ENCODE data around the gene KLF6. TPM values are rescaled to one million over a fixed set of nuclear protein-coding genes. Genes with fewer than 3 reads are reported as not detected.

The KLF6 gene
- total RNA-seq, 1 donor from 2014 or later: 273 TPM

DNA sequence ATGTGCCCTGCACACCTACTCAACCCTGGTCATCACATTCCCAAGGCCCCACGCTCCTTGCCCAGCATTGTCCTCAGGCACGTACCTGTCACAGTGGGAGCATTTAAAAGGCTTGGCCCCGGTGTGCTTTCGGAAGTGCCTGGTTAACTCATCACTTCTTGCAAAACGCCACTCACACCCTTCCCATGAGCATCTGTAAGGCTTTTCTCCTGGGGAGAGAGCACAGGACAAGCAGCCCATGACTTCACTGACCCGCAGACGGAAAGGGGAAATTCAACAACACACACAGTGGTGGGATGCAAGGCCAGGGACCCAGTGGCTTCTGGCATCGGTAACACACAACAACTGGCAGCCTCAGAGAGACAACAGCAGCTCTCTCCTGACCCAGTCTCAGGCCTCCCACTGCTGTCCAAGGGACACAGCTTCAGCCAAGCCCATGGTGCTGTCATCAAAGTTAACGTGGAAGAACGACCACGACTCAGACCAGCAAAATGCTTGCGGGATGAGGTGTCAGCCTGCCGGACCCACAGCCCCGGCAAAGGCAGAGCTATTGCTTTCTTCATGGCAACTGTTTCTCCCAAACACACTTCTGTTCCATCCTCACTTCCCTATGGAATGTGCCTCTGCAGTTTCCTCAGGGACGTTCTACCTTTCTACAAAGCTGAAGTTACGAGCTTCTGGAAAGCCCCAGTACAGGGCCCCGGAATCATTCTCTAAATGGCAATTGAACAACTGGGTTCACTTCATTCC lies 4.8 kb downstream of the KLF6 start:
- no peak for DNase-seq (ENCODE audit: low spot score)
- ATAC-seq: no peak
- intact Hi-C loops (cut with DNase I): loop anchor here (5.0 kb wide), 2 partner anchors 313 to 877 kb away; no protein-coding TSS in a partner anchor

DNA sequence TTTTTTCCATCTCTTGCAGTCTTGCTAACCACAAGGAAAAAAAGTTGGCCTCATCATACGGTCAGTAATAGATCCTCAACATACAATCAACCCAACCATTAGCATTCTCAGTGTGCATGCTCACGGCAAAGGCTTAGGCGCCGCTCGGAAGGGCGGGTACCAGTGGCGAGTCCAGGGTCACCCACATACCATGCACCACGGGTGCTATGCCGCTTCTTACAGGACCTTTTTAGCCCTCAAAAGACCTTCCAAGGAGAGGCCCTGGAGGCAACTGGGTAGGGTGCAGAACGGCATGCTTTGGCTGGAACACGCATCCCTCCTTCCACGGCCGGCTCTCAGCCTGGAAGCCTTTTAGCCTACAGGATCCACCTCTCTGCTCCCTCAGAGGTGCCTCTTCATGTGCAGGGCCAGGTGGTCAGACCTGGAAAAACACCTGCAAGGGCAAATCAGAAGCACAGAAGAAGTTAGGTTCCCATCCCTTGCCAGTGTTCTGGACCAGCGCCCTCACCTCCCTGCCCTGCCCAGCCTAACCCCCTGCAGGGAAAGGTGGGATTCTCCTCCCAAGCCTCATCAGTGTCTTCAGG lies 5.8 kb downstream of the KLF6 start:
- ATAC-seq (no peak), DNase-seq (ENCODE audit: low spot score) (no peak)
- intact Hi-C loops (cut with DNase I): loop anchor here (10.0 kb wide), 1 partner anchor 534 kb away; no protein-coding TSS in a partner anchor

DNA sequence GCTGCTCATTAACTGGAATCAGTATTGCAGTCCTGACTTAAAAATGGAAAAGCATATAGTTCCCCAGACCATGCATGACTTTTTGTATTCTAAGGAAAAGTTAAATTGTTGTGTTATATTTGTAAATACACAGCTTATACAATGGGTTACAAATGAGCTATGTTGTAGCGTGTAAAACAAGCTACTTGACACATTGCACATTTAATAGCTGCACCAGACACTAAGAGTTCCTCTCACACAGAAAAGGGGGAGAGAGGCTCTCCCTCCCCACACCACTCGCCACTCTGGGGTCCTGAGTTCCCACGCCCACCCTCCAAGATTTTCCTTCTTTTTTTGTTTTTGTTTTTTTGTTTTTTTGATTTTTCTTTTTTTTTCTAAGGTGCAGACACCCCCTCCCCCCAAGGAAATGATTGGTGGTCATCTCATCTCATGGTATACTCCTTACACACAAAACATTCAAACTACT lies 6.3 kb downstream of the KLF6 start:
- intact Hi-C loops (cut with DNase I): loop anchor here (10.0 kb wide), 1 partner anchor 534 kb away; no protein-coding TSS in a partner anchor
- DNase-seq (ENCODE audit: low spot score): no peak
- no peak for ATAC-seq

DNA sequence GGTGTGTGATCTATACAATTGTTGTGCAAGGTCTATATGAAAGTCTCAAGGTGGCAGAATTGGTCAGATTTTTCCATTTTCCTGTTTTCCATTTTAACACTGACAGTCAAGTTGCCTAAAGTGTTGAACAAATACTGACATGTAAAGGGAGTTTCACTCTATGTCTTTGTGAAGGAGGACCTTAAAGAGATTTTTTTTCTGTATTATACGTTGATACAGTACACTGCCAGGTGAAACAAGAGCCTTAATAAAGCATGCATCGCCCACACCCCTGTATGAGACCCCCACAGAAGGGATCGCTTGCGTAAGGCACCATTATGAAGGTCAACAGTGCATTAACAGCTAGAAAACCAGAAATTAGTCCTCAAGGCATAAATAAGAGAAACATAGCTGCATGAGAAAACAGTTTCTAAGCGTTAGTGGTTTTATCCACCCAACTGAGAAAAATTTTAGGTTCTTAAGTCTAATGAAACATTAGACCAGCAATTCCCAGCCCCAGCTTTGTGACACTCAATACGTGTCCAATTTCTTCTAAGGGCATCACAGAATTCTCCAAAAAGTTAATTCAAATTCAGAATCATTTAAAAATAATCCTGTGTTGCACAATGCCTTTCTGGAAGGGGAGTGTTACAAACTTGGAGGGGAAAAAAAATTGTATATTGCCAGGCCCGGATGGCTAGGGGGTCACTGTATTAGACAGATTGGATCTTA lies 6.9 kb downstream of the KLF6 start:
- ATAC-seq: no peak
- DNase-seq (ENCODE audit: low spot score): no peak
- intact Hi-C loops (cut with DNase I): loop anchor here (10.0 kb wide), 1 partner anchor 533 kb away; no protein-coding TSS in a partner anchor

DNA sequence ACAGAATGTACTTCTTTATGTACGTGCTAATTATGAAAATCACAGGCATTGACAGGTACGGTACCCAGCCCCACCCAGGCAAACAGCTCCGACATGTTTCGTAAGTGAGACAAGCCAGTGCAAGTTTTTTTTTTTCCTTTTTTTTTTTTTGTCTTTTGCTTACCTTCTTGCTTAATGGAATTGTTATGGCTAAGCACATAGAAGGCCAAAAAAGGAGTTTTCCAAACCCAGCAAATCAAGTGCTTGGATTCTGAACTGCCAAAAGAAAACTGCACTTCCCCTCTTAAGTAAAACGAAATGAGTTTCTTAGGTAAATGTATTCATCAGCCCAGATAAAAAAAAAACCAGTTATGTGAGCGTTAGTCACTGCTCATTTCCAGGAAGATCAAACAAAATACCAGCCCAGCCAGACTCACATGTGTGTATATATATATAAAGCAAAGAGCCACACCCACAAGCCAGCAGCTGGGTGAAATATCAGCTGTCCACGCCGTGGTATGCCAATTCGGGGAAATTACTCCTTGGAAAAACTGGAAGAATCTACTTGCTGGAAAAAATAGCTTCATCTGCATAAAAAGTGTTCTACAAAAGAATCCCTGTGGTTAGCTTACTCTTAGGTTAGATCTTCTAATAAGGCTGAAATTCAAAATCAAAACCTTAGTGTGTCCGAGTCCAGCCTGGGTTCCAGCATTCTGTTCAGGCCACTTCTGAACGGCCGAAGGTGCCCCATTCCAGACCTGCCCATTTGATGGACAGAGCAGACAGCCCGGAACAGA lies 8.0 kb downstream of the KLF6 start:
- intact Hi-C loops (cut with DNase I): loop anchor here (10.0 kb wide), 1 partner anchor 532 kb away; no protein-coding TSS in a partner anchor
- DNase-seq (ENCODE audit: low spot score) (no peak), ATAC-seq (no peak)

DNA sequence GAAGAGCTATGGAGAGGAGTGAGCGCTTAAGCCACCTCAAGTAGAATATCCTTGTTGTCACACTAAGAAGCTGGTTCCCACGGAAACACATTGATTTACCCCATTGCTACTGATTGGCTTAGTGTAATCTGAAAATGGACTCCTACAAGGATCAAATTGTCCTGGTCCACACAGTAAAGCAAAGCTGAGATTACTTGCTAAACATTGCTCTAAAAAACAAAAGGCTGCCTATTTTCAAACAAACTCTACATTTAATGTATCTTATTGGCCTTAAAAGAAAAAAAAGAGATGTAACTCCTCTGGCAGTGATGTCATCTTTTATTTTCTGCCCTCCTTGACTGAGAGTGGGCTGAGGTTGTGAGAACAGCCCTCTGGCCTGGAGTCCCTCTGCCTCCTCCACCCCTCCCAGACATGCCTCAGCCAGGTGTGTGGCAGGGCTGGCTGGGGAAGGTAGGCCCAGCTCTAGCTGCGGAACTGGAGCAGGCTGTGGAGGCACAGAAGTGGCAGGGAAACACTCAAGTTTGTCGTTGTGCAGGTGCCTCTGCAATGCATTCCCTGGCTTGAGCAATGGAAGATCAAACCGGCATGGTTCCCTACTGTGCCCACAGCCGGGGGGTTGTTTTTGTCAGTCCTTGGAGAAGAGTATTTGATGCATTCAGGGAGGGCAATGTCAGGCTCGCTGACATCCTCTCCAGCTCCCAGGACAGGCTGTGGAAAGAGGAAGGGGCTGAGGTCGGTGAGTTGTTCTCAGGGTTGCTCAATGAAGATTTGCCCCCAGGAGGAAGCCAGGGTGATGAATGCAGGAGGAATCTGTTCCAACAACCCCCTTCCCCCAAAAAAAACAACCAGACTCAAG lies 9.1 kb downstream of the KLF6 start:
- peak; percentile 54 for ATAC-seq
- DNase-seq (ENCODE audit: low spot score): no peak
- intact Hi-C loops (cut with DNase I): loop anchor here (10.0 kb wide), 1 partner anchor 531 kb away; no protein-coding TSS in a partner anchor

DNA sequence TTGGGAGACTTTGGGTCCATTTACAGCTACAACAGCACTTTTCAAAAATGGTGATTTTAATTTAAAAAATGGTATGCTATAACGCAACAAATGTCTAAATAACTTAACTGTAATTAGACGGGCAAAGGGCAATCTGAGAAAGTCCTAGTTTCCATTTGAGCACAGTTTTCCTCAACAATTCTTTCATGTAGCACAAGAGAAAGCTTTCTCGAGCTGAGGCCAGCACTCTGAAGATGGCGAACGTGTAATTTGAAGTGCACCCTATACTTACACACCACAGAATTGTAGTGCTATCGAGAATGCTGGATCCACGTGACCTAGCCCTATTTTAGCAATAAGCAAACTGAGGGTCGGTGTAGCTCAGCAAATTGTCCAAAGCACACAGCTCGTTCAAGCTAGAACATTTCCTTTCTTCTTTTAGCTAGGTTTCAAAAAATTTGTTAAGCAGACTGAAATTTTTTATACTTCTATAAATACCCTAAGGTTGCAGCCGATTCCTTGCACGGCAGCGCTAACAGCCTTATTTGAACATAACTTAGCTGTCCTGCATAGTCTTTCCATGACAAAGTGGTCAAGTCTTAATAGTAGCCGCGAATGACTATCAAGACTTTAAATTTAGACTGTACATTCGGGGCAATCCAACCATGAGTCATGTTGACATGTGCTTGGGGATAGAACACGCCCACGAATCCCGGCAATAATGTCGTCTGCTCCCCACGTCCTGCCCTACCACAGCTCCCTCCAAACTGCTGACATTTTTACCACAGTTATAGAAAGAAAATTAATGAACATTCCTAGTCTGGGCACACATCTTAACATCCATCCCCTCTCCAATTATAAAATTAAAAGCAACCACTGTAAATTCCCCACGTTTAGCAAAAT lies 10.0 kb downstream of the KLF6 start:
- intact Hi-C loops (cut with DNase I): loop anchor here (10.0 kb wide), 1 partner anchor 530 kb away; no protein-coding TSS in a partner anchor
- DNase-seq (ENCODE audit: low spot score) (no peak), ATAC-seq (peak; percentile 42)

DNA sequence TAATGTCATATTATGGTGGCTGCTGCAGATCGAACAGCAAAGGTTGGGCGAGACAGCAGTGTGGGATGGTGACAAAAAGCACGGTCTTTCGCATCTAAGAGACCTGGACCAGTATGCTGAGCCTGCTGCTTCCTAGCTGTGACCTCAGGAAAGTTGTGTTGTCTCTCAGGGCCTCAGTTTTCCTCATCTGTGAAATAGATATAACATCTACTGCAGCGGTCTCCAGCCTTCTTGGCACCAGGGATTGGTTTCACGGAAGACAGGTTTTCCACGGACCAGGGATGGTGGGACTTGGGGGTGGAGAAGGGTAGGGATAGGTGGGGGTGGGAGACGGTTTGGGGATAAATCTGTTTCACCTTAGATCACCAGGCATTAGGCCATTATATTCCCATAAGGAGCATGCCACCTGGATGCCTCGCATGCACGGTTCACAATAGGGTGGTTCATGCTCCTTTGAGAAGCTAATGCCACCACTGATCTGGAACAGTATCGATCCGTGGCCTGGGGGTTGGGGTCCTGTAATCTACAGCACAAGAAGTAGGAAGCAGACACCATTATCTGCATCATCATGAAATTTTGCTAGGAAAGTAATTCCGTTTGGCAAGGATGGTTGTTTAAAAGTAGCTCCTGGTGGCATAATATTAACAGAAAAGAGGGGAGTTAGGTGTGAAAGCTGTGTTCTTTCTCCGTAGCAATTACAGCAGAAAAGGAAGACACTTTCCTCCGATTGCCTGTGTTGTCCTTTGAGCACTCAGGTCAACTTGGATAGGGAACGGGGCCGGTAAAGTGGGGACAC lies 10.8 kb downstream of the KLF6 start:
- ATAC-seq (no peak), DNase-seq (ENCODE audit: low spot score) (no peak)
- intact Hi-C loops (cut with DNase I): loop anchor here (10.0 kb wide), 1 partner anchor 529 kb away; no protein-coding TSS in a partner anchor

DNA sequence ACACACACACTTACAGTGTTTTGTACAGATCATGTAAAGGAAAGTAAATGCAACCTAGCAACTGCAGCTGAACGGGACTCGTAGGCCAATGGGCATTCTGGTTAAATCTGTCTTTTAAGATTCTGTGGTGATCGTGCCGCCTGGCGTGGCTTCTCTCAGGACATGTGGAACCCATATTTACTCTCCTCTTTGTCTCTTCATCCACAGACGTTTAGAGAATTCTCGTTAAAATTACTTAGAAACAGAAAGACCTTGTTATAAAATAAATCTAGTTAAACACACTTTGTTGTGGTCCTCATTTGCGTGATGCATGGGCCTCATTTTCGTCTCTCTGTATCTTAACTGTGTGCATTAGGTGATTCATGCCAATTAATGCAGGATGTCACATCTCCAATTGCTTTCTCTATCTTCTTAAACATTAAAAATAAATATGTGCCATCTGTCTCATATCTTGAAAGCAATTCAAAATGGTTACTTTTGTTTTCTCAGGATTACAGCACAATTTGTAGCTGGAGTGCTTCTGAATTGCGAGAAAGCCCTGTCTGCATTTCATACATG lies 11.5 kb downstream of the KLF6 start:
- DNase-seq (ENCODE audit: low spot score) (no peak), ATAC-seq (no peak)
- intact Hi-C loops (cut with DNase I): loop anchor here (10.0 kb wide), 1 partner anchor 529 kb away; no protein-coding TSS in a partner anchor

DNA sequence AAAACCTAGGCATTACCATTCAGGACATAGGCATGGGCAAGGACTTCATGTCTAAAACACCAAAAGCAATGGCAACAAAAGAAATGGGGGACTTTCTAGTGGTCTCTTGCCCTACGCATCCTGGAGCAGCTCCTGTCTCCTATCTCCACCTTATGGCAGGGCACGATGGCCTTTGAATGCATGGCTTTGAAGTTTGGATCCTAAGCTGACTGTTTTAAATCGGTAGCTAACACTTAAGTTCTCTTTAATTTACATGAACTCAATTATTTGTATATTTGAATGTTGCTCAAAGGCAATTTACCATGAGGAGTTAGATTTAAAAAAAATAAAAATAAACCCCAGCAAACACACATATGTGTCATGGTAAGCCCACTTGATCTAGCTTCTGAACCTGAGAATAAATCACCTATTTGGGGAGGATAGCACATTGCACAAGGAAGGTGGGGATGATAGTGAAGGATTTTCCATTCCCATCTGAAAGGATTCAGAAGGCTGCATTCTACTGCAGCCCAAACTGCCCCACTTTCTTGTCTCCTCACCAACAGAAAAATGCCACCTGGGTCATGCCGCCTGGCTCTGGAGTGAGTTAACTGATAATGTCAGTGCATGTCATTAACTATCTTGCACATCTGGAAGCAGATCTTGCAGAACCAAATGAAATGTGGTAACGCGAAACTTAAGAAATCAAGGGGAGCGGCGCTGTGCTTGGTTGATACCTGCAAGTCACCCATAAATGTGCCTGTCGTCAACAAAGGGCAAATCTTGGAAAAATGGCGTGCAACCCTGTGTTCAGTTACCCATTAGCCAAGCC lies 12.4 kb downstream of the KLF6 start:
- intact Hi-C loops (cut with DNase I): loop anchor here (10.0 kb wide), 1 partner anchor 528 kb away; no protein-coding TSS in a partner anchor
- no peak for DNase-seq (ENCODE audit: low spot score)
- no peak for ATAC-seq

DNA sequence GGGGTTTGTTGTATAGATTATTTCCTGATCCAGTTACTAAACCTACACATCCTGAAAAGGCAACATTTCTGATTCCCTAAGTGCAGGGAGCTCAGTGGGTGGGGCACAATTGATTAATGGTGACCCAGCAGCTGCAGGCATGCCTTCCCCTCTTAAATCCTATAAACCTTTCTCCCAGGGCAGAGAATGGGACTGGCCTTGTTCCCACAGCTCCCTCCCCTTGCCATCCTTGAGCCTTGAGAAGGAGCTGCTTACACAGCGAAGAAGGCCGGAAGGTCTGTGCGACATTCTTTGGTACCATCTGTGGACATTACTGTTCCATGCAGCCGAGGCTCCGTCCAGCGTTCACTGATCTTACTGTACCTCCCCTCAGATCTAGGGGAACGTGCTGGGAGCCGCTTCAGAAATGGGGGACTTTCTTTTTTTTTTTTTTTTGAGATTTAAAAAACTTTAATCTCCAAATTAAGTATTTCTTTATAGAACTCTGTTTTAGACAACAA lies 14.3 kb downstream of the KLF6 start:
- DNase-seq (ENCODE audit: low spot score) (no peak), ATAC-seq (no peak)
- intact Hi-C loops (cut with DNase I): loop anchor here (10.0 kb wide), 1 partner anchor 526 kb away; no protein-coding TSS in a partner anchor

DNA sequence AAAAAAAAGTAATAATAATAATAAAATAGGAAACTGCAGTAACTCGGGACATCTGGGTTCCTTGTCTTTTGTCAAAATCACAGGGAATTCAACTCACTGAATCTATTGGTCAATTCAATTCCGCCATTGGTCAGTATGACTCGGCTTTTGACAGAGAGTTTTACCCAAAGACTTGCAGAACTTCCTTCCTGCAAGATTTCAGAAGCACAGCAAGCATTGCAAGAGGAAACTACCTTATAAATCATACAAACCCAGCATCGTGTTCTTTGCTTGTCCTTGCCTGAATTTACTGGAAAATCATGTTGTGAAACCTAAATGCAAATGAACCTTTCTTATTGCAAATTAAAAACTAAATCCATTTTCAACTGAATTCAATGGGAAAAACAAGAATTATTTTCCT lies 15.5 kb downstream of the KLF6 start:
- intact Hi-C loops (cut with DNase I): no loop called here
- ATAC-seq (no peak), DNase-seq (ENCODE audit: low spot score) (no peak)

DNA sequence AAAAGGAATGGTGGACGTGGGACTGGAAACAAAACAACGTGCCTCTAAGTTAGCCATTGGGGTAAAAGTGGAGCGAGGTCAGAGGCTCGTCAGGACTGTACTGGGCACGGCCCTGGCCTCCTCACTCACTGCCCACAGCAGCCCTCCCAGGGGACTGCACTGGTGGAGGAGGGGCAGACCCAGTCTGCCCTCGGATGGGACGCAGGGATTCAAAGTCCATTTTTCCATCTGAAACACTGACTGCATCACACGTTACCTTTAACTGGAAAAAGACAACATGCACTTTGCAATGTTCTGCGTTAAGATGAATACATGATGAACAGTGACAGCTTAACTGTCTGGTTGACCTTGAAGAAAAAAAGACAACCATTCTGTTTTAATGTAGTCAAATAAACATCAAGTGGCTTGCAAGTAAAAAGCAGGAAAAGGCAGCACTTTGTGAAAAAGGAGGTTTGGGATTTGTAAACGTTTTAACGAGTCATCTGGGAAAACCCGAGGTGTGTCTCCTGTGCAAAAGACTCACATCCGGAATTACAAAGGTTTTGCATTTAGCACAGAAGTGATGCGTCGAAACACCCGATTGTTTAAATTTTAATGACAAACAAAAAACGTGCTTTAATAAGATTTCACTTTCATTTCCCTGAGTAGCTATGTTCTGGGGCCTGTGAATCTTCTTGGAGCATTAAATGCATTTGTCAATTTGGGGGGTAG lies 18.8 kb downstream of the KLF6 start:
- intact Hi-C loops (cut with DNase I): no loop called here
- ATAC-seq: no peak
- no peak for DNase-seq (ENCODE audit: low spot score)

DNA sequence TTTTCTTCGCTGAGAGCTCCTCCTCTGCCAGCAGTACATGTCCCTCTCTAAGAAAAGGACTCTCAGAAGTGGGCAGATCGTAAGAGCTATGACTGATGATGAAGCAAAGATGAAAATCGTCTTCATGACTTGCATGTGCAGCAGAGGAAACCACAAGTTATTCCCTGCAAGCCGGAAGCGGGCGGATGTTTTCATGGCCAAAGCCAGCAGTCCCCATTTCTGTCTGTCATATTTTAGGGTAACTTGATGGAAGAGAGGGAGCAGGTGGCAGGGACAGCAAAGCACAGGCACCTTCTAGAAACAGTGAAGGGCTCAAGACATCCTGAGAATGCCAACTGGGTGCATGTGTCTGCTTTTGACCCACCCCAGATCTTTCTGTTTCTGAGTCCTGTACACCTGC lies 19.9 kb downstream of the KLF6 start:
- intact Hi-C loops (cut with DNase I): no loop called here
- DNase-seq (ENCODE audit: low spot score) (no peak), ATAC-seq (no peak)
